OCI-LY7 (cell line): ENCODE measurements around the gene P2RX6. TPM values are rescaled to one million over a fixed set of nuclear protein-coding genes. Genes with fewer than 3 reads are reported as not detected.

Source experiments
- BruUV-seq: library from RNA; stranded (reverse); fragments of 400-500 nt; replicated peaks from 2 replicates; lab custom pipeline; 2021; lab: Mats Ljungman, UMichigan
- CTCF ChIA-PET: fragments of 300-600 bp; sonication (Branson Sonifier 250); formaldehyde crosslinking; loops from one replicate; lab custom pipeline; 2022; ENCODE audit warnings: antibody characterized with exemption; ENCODE audit not compliant: unreplicated experiment; lab: Charles Lee
- POLR2A ChIA-PET: fragments of 300-600 bp; sonication (Branson Sonifier 250); formaldehyde crosslinking; loops from one replicate; lab custom pipeline; 2022; ENCODE audit warnings: antibody characterized with exemption; lab: Charles Lee
- DNase-seq: peaks from one replicate; pipeline ENCODE4 v3.0.0-alpha.2; 2015; ENCODE audit warnings: low spot score
- H2AFZ ChIP-seq: fragments of 200-600 bp; sonication (generic), shearing (Covaris generic); 2 replicates; pipeline ENCODE4 v1.6.1; 2014; ENCODE audit warnings: mild to moderate bottlenecking, antibody characterized with exemption, low read length, moderate library complexity
- H3K27ac ChIP-seq: fragments of 200-600 bp; sonication (generic); 2 replicates; pipeline ENCODE4 v1.5.1; 2014; ENCODE audit warnings: mixed run types, low read depth, mild to moderate bottlenecking, moderate library complexity, low read length, inconsistent platforms; ENCODE audit not compliant: poor library complexity, severe bottlenecking
- H3K36me3 ChIP-seq: fragments of 200-600 bp; sonication (generic); 2 replicates; pipeline ENCODE4 v1.6.1; 2014; ENCODE audit warnings: mild to moderate bottlenecking, antibody characterized with exemption, low read length, moderate library complexity, mixed read lengths; ENCODE audit not compliant: insufficient read depth
- H3K4me1 ChIP-seq: fragments of 200-600 bp; sonication (generic); 2 replicates; pipeline ENCODE4 v1.5.1; 2014; ENCODE audit warnings: mild to moderate bottlenecking, low read length; ENCODE audit not compliant: insufficient read depth, poor library complexity, severe bottlenecking
- H3K4me2 ChIP-seq: fragments of 200-600 bp; sonication (generic); 2 replicates; pipeline ENCODE4 v1.6.1; 2014; ENCODE audit warnings: mild to moderate bottlenecking, low read length
- H3K4me3 ChIP-seq: fragments of 200-600 bp; sonication (generic); 2 replicates; pipeline ENCODE4 v1.5.1; 2014; ENCODE audit warnings: mild to moderate bottlenecking, low read depth, low read length; ENCODE audit not compliant: poor library complexity, severe bottlenecking
- H3K79me2 ChIP-seq: fragments of 200-600 bp; sonication (generic); 2 replicates; pipeline ENCODE4 v1.6.1; 2016; ENCODE audit warnings: low read depth, mild to moderate bottlenecking, low read length, moderate library complexity, mixed read lengths; ENCODE audit not compliant: insufficient read depth
- H3K9me2 ChIP-seq: fragments of 200-600 bp; sonication (generic); 2 replicates; pipeline ENCODE4 v1.6.1; 2016; ENCODE audit warnings: mild to moderate bottlenecking, low read length, mixed read lengths; ENCODE audit not compliant: insufficient read depth
- H3K9me3 ChIP-seq: fragments of 200-600 bp; sonication (generic); 2 replicates; pipeline ENCODE4 v1.6.1; 2014; ENCODE audit warnings: mild to moderate bottlenecking, mixed run types, low read length, mixed read lengths
- H4K20me1 ChIP-seq: fragments of 200-600 bp; sonication (generic); 2 replicates; pipeline ENCODE4 v1.6.1; 2014; ENCODE audit warnings: mild to moderate bottlenecking, antibody characterized with exemption, low read length, moderate library complexity, mixed read lengths; ENCODE audit not compliant: insufficient read depth
- EZH2phosphoT487 ChIP-seq: fragments of 200-600 bp; sonication (generic); IDR thresholded peaks from 2 replicates; pipeline ENCODE4 v1.6.1; 2018; ENCODE audit warnings: low read depth, borderline replicate concordance, mild to moderate bottlenecking, mixed run types, antibody characterized with exemption, low read length, moderate library complexity, mixed read lengths
- intact Hi-C: fragments of 100-400 bp; cut with micrococcal nuclease; formaldehyde crosslinking; loops from one replicate; pipeline ENCODE4 v1.10.0; 2022; ENCODE audit not compliant: unreplicated experiment
- microRNA-seq: library from miRNA; unstranded; fragments of <30 nt; microRNA quantifications from one replicate; pipeline ENCODE4 v1.2.0, GENCODE V29; 2022; ENCODE audit warnings: borderline replicate concordance
- small RNA-seq: library from RNA; depleted of rRNA; stranded (forward); fragments of <200 nt; gene quantifications from one replicate; pipeline ENCODE3, GENCODE V24; 2014
- total RNA-seq, 2 experiments: library from RNA; depleted of rRNA in 1 of 2; stranded (reverse); fragments of >200 nt in 1 of 2; shearing (Covaris generic) in 1 of 2; gene quantifications; 2 replicates each; pipeline ENCODE4 v1.2.3, GENCODE V29; 2014 to 2022
- TF ChIP-seq, protein P1 (sequence below): fragments of 200-600 bp; sonication (generic); conservative IDR thresholded peaks from 2 replicates; pipeline ENCODE4 v1.5.1; 2014; ENCODE audit warnings: mild to moderate bottlenecking, antibody characterized with exemption, low read length, moderate library complexity, mixed read lengths

P2RX6 gene
- total RNA-seq, 2 experiments from 2014 or later = 0.06 to 0.32 TPM

DNA sequence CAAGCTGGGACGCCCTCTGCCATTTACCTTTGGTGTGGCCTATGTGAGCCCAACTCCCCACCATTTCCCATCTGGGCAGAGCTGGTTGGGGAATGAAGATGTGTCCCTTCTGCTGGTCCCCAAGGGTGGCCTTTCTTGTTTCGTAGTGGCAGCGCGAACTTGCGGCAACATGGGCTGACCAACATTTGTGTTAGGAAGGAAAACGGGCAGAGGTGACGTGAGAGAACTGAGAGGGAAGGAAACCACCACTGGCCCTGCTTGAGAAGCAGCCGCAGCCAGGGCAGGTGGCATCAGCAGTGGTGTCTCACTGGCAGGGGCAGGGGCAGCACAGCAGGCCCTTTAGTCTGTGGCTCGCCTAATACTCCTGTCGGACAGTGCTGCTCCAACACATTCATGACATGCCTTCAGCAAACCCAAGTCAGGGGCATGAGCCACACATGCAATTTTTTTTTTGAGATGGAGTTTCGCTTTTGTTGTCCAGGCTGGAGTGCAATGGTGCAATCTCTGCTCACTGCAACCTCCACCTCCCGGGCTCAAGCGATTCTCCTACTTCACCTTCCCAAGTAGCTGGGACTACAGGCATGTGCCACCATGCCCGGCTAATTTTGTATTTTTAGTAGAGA lies 60.7 kb downstream of the P2RX6 start:
- no peak overlapping the region for H3K4me3 ChIP-seq
- no peak for DNase-seq
- no peaks in the 10 kb centered on the region for H3K9me2 ChIP-seq
- no peak for TF ChIP-seq EZH2phosphoT487
- TF ChIP-seq, protein P1, sequence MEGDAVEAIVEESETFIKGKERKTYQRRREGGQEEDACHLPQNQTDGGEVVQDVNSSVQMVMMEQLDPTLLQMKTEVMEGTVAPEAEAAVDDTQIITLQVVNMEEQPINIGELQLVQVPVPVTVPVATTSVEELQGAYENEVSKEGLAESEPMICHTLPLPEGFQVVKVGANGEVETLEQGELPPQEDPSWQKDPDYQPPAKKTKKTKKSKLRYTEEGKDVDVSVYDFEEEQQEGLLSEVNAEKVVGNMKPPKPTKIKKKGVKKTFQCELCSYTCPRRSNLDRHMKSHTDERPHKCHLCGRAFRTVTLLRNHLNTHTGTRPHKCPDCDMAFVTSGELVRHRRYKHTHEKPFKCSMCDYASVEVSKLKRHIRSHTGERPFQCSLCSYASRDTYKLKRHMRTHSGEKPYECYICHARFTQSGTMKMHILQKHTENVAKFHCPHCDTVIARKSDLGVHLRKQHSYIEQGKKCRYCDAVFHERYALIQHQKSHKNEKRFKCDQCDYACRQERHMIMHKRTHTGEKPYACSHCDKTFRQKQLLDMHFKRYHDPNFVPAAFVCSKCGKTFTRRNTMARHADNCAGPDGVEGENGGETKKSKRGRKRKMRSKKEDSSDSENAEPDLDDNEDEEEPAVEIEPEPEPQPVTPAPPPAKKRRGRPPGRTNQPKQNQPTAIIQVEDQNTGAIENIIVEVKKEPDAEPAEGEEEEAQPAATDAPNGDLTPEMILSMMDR = no peak
- no peaks in the 10 kb centered on the region for H3K36me3 ChIP-seq
- intact Hi-C loops = no loop called here
- no peaks in the 10 kb centered on the region for H4K20me1 ChIP-seq
- no peaks in the 10 kb centered on the region for H3K4me1 ChIP-seq
- BruUV-seq = no TSS peak
- H3K9me3 ChIP-seq = no peaks in the 10 kb centered on the region
- H3K79me2 ChIP-seq = no peaks in the 10 kb centered on the region
- ChIA-PET POLR2A (no interaction called here), CTCF (no interaction called here)
- H2AFZ ChIP-seq = no peak overlapping the region
- no peak overlapping the region for H3K27ac ChIP-seq
- H3K4me2 ChIP-seq = no peak overlapping the region

DNA sequence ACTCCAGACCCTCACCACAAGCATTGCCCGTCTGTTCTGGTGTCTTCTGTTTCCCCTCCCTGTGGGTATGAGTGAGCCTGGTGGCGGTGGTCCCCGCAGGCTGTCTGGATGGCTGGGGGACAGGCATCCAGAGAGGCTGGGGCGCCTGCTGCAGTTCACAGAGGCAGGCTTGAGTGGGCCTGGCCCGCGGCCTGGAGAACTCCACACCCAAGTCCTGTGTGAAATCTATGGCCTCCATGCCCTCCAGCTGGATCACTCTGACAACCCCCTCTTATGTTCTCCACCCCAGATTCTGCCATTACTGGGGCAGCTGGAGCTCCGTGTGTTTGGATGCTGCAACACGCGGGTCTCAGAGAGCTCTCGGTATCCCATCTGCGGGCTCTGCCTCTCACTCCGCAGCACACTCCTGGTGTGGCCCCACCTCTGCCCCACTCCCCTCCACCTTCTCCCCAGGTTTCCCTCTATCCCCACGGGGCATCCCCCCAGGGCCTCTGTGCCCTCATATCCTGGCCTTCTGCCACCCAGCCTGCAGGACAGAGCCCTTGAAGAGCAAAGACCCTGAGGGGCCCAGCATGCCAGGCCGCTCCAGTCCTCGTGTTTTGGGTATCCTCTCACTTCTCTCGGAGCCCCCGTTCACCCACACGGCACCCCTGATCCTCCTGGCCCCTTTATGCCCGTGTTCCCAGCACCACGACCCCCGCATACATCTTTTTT lies 62.1 kb downstream of the P2RX6 start:
- no peaks in the 10 kb centered on the region for H3K9me3 ChIP-seq
- no peaks in the 10 kb centered on the region for H3K79me2 ChIP-seq
- H3K4me3 ChIP-seq = no peak overlapping the region
- TF ChIP-seq, protein P1 = no peak
- TF ChIP-seq EZH2phosphoT487 = no peak
- H3K4me2 ChIP-seq = no peak overlapping the region
- POLR2A ChIA-PET = no interaction called here
- BruUV-seq = no TSS peak
- no peaks in the 10 kb centered on the region for H3K36me3 ChIP-seq
- no peaks in the 10 kb centered on the region for H3K4me1 ChIP-seq
- DNase-seq = no peak
- intact Hi-C loops = no loop called here
- H2AFZ ChIP-seq = no peak overlapping the region
- H3K9me2 ChIP-seq = no peaks in the 10 kb centered on the region
- CTCF ChIA-PET = no interaction called here
- no peaks in the 10 kb centered on the region for H4K20me1 ChIP-seq
- no peak overlapping the region for H3K27ac ChIP-seq

Small RNA genes lying within 50 kb of the gene (microRNA-seq; reads per million reads assigned to microRNA genes)
- not detected for gene MIR649

Small RNA genes lying within 50 kb of the gene (small RNA-seq; reads per million reads assigned to genes)
- gene MIR649 = not detected

Other genes with a start within 250 kb of the P2RX6 start
- not detected in 2 replicates for gene SERPIND1, start 241.1 kb upstream of the P2RX6 start, total RNA-seq (2014; rRNA removed; shearing (Covaris generic))
- not detected in 2 replicates for gene SERPIND1, start 241.1 kb upstream of the P2RX6 start, total RNA-seq (2022)
- 43.9 and 46.9 TPM in 2 replicates for gene PI4KA, start 156.4 kb upstream of the P2RX6 start, total RNA-seq (2014; rRNA removed; shearing (Covaris generic))
- gene PI4KA, start 156.4 kb upstream of the P2RX6 start, total RNA-seq (2022) = 95.7 and 100 TPM in 2 replicates
- 9.7 and 12.7 TPM in 2 replicates for gene SNAP29, start 156.2 kb upstream of the P2RX6 start, total RNA-seq (2014; rRNA removed; shearing (Covaris generic))
- gene SNAP29, start 156.2 kb upstream of the P2RX6 start, total RNA-seq (2022) = 26.9 and 33.2 TPM in 2 replicates
- 47.5 and 57.7 TPM in 2 replicates for gene CRKL, start 97.8 kb upstream of the P2RX6 start, total RNA-seq (2014; rRNA removed; shearing (Covaris generic))
- 70.9 and 73.4 TPM in 2 replicates for gene CRKL, start 97.8 kb upstream of the P2RX6 start, total RNA-seq (2022)
- 0.47 TPM in 1 of 2 replicates, not detected in the other for gene AIFM3, start 47.9 kb upstream of the P2RX6 start, total RNA-seq (2014; rRNA removed; shearing (Covaris generic))
- gene AIFM3, start 47.9 kb upstream of the P2RX6 start, total RNA-seq (2022) = not detected in 2 replicates
- 46.8 and 48.3 TPM in 2 replicates for gene LZTR1, start 32.9 kb upstream of the P2RX6 start, total RNA-seq (2014; rRNA removed; shearing (Covaris generic))
- gene LZTR1, start 32.9 kb upstream of the P2RX6 start, total RNA-seq (2022) = 54.9 and 61.8 TPM in 2 replicates
- gene THAP7, start 13.0 kb upstream of the P2RX6 start, total RNA-seq (2014; rRNA removed; shearing (Covaris generic)) = 60.4 and 73.0 TPM in 2 replicates
- gene THAP7, start 13.0 kb upstream of the P2RX6 start, total RNA-seq (2022) = 35.8 and 36.3 TPM in 2 replicates
- not detected in 2 replicates for gene SLC7A4, start 17.4 kb downstream of the P2RX6 start, total RNA-seq (2014; rRNA removed; shearing (Covaris generic))
- not detected in 2 replicates for gene SLC7A4, start 17.4 kb downstream of the P2RX6 start, total RNA-seq (2022)
- gene LRRC74B, start 30.8 kb downstream of the P2RX6 start, total RNA-seq (2014; rRNA removed; shearing (Covaris generic)) = not detected in 2 replicates
- not detected in 2 replicates for gene LRRC74B, start 30.8 kb downstream of the P2RX6 start, total RNA-seq (2022)